RWPE2 (cell line): ENCODE results near the gene ALS2.

ENCODE experiments used
- ATAC-seq: fragments of 200-7000 bp; cut with Tn5 transposase; 3 replicates; pipeline ENCODE4 v1.9.1; 2021; ENCODE audit warnings: low read depth
- DNase-seq: peaks from one replicate; pipeline ENCODE4 v3.0.0-alpha.2; 2020; ENCODE audit warnings: low spot score
- H3K27ac ChIP-seq: fragments of 450-650 bp; 2 replicates; pipeline ENCODE4 v1.5.1; 2017; ENCODE audit warnings: mild to moderate bottlenecking; ENCODE audit not compliant: poor library complexity, severe bottlenecking
- H3K27me3 ChIP-seq: fragments of 250-450 bp; sonication (Bioruptor Pico); 2 replicates; pipeline ENCODE4 v1.5.1; 2021; ENCODE audit warnings: mild to moderate bottlenecking, moderate library complexity; ENCODE audit not compliant: insufficient read depth, poor library complexity, severe bottlenecking
- H3K36me3 ChIP-seq: fragments of 250-450 bp; sonication (Bioruptor Pico); 2 replicates; pipeline ENCODE4 v1.5.1; 2020; ENCODE audit warnings: low read depth, mild to moderate bottlenecking, moderate library complexity
- H3K4me1 ChIP-seq: fragments of 250-450 bp; sonication (Bioruptor Pico); 2 replicates; pipeline ENCODE4 v1.5.1; 2021; ENCODE audit warnings: mild to moderate bottlenecking, moderate library complexity; ENCODE audit not compliant: insufficient read depth, poor library complexity, severe bottlenecking
- H3K4me3 ChIP-seq: fragments of 250-450 bp; sonication (Bioruptor Pico); 2 replicates; pipeline ENCODE4 v1.5.1; 2021; ENCODE audit warnings: mild to moderate bottlenecking, moderate library complexity; ENCODE audit not compliant: severe bottlenecking
- H3K9me3 ChIP-seq: fragments of 250-450 bp; sonication (Bioruptor Pico); 2 replicates; pipeline ENCODE4 v1.5.1; 2021; ENCODE audit warnings: mild to moderate bottlenecking, moderate library complexity; ENCODE audit not compliant: severe bottlenecking
- TF ChIP-seq, protein P1 (sequence below): fragments of 450-650 bp; IDR thresholded peaks from one replicate; pipeline ENCODE4 v1.5.1; 2017; ENCODE audit warnings: mild to moderate bottlenecking, moderate library complexity; ENCODE audit not compliant: poor library complexity, severe bottlenecking

The ALS2 gene

DNA sequence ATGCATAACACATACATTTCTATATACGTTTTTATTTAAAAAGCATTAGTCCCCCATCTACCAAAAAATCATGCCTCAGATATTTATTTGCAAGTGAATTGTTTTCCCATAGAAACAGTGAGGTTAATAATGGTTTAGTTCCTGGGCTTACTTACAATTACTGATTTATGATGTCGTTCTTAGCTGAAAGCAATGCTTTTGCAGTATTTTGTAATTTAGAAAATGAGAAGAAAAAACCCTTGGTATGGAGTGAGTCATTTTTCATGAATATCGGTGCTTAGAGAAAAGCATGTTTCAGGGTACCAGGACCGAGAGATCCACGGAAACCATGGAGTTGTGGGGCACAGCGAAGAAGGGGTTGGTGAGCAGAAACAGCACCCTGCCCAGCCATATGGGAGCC lies 13.6 kb upstream of the ALS2 start:
- Histone ChIP-seq H3K9me3 (no peaks in the 10 kb centered on the region), H3K36me3 (no peaks in the 10 kb centered on the region), H3K4me1 (peaks cover 18% of the 10 kb centered on the region), H3K27me3 (no peaks in the 10 kb centered on the region), H3K27ac (no peak overlapping the region), H3K4me3 (no peak overlapping the region)
- no peak for ATAC-seq
- DNase-seq, result no peak
- TF ChIP-seq, protein P1, sequence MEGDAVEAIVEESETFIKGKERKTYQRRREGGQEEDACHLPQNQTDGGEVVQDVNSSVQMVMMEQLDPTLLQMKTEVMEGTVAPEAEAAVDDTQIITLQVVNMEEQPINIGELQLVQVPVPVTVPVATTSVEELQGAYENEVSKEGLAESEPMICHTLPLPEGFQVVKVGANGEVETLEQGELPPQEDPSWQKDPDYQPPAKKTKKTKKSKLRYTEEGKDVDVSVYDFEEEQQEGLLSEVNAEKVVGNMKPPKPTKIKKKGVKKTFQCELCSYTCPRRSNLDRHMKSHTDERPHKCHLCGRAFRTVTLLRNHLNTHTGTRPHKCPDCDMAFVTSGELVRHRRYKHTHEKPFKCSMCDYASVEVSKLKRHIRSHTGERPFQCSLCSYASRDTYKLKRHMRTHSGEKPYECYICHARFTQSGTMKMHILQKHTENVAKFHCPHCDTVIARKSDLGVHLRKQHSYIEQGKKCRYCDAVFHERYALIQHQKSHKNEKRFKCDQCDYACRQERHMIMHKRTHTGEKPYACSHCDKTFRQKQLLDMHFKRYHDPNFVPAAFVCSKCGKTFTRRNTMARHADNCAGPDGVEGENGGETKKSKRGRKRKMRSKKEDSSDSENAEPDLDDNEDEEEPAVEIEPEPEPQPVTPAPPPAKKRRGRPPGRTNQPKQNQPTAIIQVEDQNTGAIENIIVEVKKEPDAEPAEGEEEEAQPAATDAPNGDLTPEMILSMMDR, result no peak

- no peak for ATAC-seq
- DNase-seq, result no peak
- TF ChIP-seq, protein P1, result no peak
These were observed 12.9 kb upstream of the ALS2 start for GRCh38 chr2:201793631-201794030.

GRCh38 chr2:201790989-201791388 lies 10.3 kb upstream of the ALS2 start:
- TF ChIP-seq, protein P1, result no peak
- Histone ChIP-seq H3K36me3 (no peaks in the 10 kb centered on the region), H3K4me1 (no peaks in the 10 kb centered on the region), H3K27ac (no peak overlapping the region), H3K4me3 (no peak overlapping the region), H3K27me3 (no peaks in the 10 kb centered on the region), H3K9me3 (no peaks in the 10 kb centered on the region)
- no peak for DNase-seq
- ATAC-seq, result no peak

More at GRCh38 chr2:201793631-201794030, 12.9 kb upstream of the ALS2 start:
- H3K4me1 ChIP-seq, result peaks cover 13% of the 10 kb centered on the region
- no peak overlapping the region for H3K4me3 ChIP-seq
- H3K27ac ChIP-seq, result no peak overlapping the region
- H3K36me3 ChIP-seq, result no peaks in the 10 kb centered on the region
- H3K9me3 ChIP-seq, result no peaks in the 10 kb centered on the region
- no peaks in the 10 kb centered on the region for H3K27me3 ChIP-seq

- ATAC-seq, result no peak
- TF ChIP-seq, protein P1, result no peak
- Histone ChIP-seq H3K4me1 (no peaks in the 10 kb centered on the region), H3K27ac (no peak overlapping the region), H3K4me3 (no peak overlapping the region), H3K36me3 (no peaks in the 10 kb centered on the region), H3K9me3 (no peaks in the 10 kb centered on the region), H3K27me3 (no peaks in the 10 kb centered on the region)
- DNase-seq, result no peak
These were observed 9.6 kb upstream of the ALS2 start for GRCh38 chr2:201790291-201790690.

DNA sequence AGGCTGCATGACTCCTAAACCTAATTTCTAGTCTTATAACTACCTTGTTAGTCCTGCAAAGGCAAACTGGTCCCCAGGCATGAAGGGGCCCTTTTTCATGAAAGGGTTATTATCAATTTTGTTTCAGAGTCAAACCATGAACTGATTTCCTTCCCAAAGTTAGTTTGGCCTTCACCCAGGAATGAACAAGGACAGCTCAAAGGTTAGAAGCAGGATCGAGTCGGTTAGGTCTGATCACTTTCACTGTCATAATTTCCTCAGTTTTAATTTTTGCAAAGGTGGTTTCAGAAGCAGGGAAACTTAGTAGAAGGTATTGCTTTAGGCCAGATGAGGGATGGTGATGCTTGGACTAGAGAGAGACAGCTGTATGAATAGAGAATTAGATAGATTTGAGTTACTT lies 8.7 kb upstream of the ALS2 start:
- H3K4me1 ChIP-seq, result no peaks in the 10 kb centered on the region
- no peak overlapping the region for H3K27ac ChIP-seq
- no peak overlapping the region for H3K4me3 ChIP-seq
- ATAC-seq (no peak), DNase-seq (no peak)
- no peaks in the 10 kb centered on the region for H3K9me3 ChIP-seq
- TF ChIP-seq, protein P1, result no peak
- H3K27me3 ChIP-seq, result no peaks in the 10 kb centered on the region
- H3K36me3 ChIP-seq, result no peaks in the 10 kb centered on the region
